Measurements from ENCODE around the gene GPER1. TPM values are rescaled to one million over a fixed set of nuclear protein-coding genes. Genes with fewer than 3 reads are reported as not detected.

Gene GPER1
- polyA plus RNA-seq, 1 donor (not counting 4 experiments of a cell fraction or from before 2014, with no cell fraction given): 0.05 TPM

GRCh38 chr7:1105189-1105588, 17.3 kb downstream of the GPER1 start:
- Histone ChIP-seq H3K4me3 (ENCODE audit: control insufficient read depth in 2 of 3, extremely low read depth in 1 of 3, insufficient read depth in 2 of 3, low read depth in 1 of 3, low read length in 3 of 3) (no peak overlapping the region), H3K27ac (ENCODE audit: control insufficient read depth, insufficient read depth, low read length) (no peak overlapping the region), H3K4me1 (ENCODE audit: control insufficient read depth, extremely low read depth, insufficient read depth, low read length) (no peaks in the 10 kb centered on the region), H3K27me3 (ENCODE audit: control insufficient read depth, extremely low read depth, insufficient read depth, low read length) (no peaks in the 10 kb centered on the region), H3K36me3 (ENCODE audit: control insufficient read depth in 2 of 2, extremely low read depth in 1 of 2, insufficient read depth in 2 of 2, low read length in 2 of 2) (peaks cover 0 to 7% of the 10 kb centered on the region in 2 experiments), H4K20me1 (ENCODE audit: control insufficient read depth, extremely low read depth, insufficient read depth, low read length) (peaks cover 5% of the 10 kb centered on the region), H2AFZ (ENCODE audit: control insufficient read depth, low read length) (no peak overlapping the region), H3K9ac (ENCODE audit: control insufficient read depth, extremely low read depth, insufficient read depth, low read length) (no peak overlapping the region), H3K9me3 (ENCODE audit: control insufficient read depth, low read depth, low read length) (no peaks in the 10 kb centered on the region), H3K9me1 (ENCODE audit: control insufficient read depth, extremely low read depth, insufficient read depth, low read length) (no peaks in the 10 kb centered on the region), H3K79me2 (ENCODE audit: control insufficient read depth, insufficient read depth, low read length) (peaks cover 19% of the 10 kb centered on the region), H3K4me2 (ENCODE audit: control insufficient read depth, extremely low read depth, insufficient read depth, low read depth, low read length) (no peak overlapping the region)
- DNase-seq (ENCODE audit: low read depth, low spot score) (no peak), FAIRE-seq (no peak)
- dilution Hi-C loops (cut with MboI; ENCODE audit: extremely low pct_ligation_motif_present, low sequenced_read_pairs): no loop called here
- TF ChIP-seq, protein P1, sequence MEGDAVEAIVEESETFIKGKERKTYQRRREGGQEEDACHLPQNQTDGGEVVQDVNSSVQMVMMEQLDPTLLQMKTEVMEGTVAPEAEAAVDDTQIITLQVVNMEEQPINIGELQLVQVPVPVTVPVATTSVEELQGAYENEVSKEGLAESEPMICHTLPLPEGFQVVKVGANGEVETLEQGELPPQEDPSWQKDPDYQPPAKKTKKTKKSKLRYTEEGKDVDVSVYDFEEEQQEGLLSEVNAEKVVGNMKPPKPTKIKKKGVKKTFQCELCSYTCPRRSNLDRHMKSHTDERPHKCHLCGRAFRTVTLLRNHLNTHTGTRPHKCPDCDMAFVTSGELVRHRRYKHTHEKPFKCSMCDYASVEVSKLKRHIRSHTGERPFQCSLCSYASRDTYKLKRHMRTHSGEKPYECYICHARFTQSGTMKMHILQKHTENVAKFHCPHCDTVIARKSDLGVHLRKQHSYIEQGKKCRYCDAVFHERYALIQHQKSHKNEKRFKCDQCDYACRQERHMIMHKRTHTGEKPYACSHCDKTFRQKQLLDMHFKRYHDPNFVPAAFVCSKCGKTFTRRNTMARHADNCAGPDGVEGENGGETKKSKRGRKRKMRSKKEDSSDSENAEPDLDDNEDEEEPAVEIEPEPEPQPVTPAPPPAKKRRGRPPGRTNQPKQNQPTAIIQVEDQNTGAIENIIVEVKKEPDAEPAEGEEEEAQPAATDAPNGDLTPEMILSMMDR (optimal IDR thresholded peaks at IDR 0.05 in 1 of 3, IDR thresholded peaks at IDR 0.05 in 1 of 3, conservative IDR thresholded peaks at IDR 0.05 in 1 of 3; ENCODE audit: extremely low read depth in 1 of 3, insufficient read depth in 2 of 3, low read length in 3 of 3): no peak
- TF ChIP-seq EZH2 (IDR thresholded peaks at IDR 0.05; ENCODE audit: low read length): no peak

- Histone ChIP-seq H3K27me3 (ENCODE audit: control insufficient read depth, extremely low read depth, insufficient read depth, low read length) (no peaks in the 10 kb centered on the region), H3K9ac (ENCODE audit: control insufficient read depth, extremely low read depth, insufficient read depth, low read length) (no peak overlapping the region), H3K4me2 (ENCODE audit: control insufficient read depth, extremely low read depth, insufficient read depth, low read depth, low read length) (no peak overlapping the region), H3K4me1 (ENCODE audit: control insufficient read depth, extremely low read depth, insufficient read depth, low read length) (no peaks in the 10 kb centered on the region), H3K4me3 (ENCODE audit: control insufficient read depth in 2 of 3, extremely low read depth in 1 of 3, insufficient read depth in 2 of 3, low read depth in 1 of 3, low read length in 3 of 3) (no peak overlapping the region), H3K79me2 (ENCODE audit: control insufficient read depth, insufficient read depth, low read length) (peaks cover 18% of the 10 kb centered on the region), H3K36me3 (ENCODE audit: control insufficient read depth in 2 of 2, extremely low read depth in 1 of 2, insufficient read depth in 2 of 2, low read length in 2 of 2) (peaks cover 0 to 4% of the 10 kb centered on the region in 2 experiments), H3K27ac (ENCODE audit: control insufficient read depth, insufficient read depth, low read length) (no peak overlapping the region), H4K20me1 (ENCODE audit: control insufficient read depth, extremely low read depth, insufficient read depth, low read length) (peaks cover 5% of the 10 kb centered on the region), H3K9me3 (ENCODE audit: control insufficient read depth, low read depth, low read length) (no peaks in the 10 kb centered on the region), H3K9me1 (ENCODE audit: control insufficient read depth, extremely low read depth, insufficient read depth, low read length) (no peaks in the 10 kb centered on the region), H2AFZ (ENCODE audit: control insufficient read depth, low read length) (no peak overlapping the region)
- DNase-seq (ENCODE audit: low read depth, low spot score): no peak
- dilution Hi-C loops (cut with MboI; ENCODE audit: extremely low pct_ligation_motif_present, low sequenced_read_pairs): no loop called here
- FAIRE-seq: no peak
- TF ChIP-seq, protein P1 (optimal IDR thresholded peaks at IDR 0.05 in 1 of 3, IDR thresholded peaks at IDR 0.05 in 1 of 3, conservative IDR thresholded peaks at IDR 0.05 in 1 of 3; ENCODE audit: extremely low read depth in 1 of 3, insufficient read depth in 2 of 3, low read length in 3 of 3): no peak
- TF ChIP-seq EZH2 (IDR thresholded peaks at IDR 0.05; ENCODE audit: low read length): no peak
Measured at GRCh38 chr7:1106063-1106792, 18.3 kb downstream of the GPER1 start.
